AG09319 (cell line): ENCODE measurements around the gene XPA.

Experiments
- DNase-seq: peaks from one replicate; pipeline ENCODE4 v3.0.0-alpha.2; 2010; ENCODE audit warnings: low read depth; ENCODE audit errors: extremely low read depth
- CTCF ChIP-seq: IDR thresholded peaks from 2 replicates; pipeline ENCODE4 v1.5.1; 2011; ENCODE audit warnings: low read depth, mild to moderate bottlenecking, inconsistent platforms, low read length, moderate library complexity

XPA gene

GRCh38 chr9:97689401-97690180 lies 7.5 kb downstream of the XPA start:
- no peak for DNase-seq
- TF ChIP-seq CTCF = no peak

DNA sequence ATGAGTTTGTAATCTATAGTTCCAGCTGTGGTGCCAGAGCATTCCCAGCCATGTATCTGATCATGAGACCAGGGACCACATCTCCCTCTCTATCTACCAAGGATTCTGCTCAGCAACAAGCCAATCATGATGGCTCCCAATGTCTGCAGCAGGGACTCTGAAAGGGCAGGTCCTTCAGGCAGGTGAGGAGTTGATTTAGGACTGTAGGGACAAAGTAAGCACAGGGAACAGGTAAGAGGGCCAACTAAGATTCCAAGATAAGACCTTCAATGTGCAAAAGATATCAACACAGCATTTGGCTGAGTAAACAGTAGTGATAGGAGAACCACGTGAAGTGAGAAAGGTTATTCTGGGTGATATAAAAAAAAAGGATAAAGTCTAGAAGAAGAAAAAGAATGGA lies 8.5 kb downstream of the XPA start:
- no peak for TF ChIP-seq CTCF
- DNase-seq = no peak

DNA sequence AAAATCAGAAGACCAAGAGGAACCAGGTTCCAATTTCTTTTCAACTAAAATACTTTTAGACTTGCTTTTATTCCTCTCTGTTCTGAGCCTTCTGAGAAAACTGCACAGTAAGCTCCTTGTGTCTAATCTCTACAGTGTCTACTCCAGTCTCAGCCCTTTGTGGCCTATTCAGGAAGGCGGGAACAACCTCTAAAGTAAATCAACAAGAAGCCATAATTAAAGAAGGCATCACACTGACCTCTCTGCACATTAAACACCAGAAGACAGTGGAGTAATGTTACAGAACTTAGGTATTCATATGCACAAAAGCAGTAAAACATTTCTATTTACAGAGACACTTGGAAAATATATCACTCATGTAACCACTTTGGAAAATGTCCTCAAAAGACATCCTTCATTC lies 14.9 kb downstream of the XPA start:
- no peak for TF ChIP-seq CTCF

DNA sequence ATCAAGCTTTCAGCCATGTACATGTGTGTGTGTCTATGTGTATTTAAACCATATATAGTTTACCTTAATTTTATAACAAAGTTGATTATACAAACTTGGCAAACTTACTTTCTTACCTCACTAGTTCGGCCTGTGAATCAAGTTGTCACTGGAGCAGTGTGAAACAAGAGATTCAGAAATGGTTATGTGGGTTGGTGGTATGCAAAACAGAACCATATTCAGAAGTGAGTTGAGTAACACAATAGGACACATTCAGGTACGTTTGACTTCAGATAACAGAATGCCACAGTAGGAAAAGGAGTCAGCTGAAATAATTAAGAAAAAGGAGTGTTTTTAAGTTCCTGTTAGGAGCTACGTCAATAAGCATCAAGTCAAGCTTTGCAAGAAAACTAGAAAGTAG lies 21.5 kb downstream of the XPA start:
- DNase-seq = no peak
- no peak for TF ChIP-seq CTCF

More for the DNA sequence above, 14.9 kb downstream of the XPA start:
- DNase-seq = no peak

GRCh38 chr9:97673922-97674321 lies 23.2 kb downstream of the XPA start:
- DNase-seq = no peak
- TF ChIP-seq CTCF = no peak

GRCh38 chr9:97672403-97672802 lies 24.7 kb downstream of the XPA start:
- no peak for TF ChIP-seq CTCF
- no peak for DNase-seq

DNA sequence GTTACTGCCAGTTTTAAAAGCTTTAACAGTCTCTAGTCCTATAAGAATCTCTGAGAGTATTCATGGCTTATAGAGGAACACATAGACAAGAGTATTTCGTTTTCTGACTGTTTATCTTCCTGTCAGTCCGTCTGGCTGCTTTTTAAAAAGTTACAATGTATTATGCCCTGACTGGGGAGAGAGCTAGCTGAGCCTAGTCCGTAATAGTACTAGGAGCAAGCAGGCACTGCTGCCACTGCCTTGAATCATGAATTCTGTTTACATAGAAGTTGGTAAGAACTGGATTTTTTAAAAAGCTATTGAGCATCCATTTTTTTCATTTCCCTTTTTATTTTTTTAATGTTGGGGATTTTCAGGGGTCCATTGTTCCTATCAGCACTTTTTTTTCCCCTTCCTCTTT lies 26.6 kb downstream of the XPA start:
- TF ChIP-seq CTCF = no peak
- DNase-seq = no peak
